Right lobe of liver (tissue), 4 donors: ENCODE results near the gene PGLYRP2.
"Not testable (repeated sequence)": the region's sequence is repeated elsewhere in the genome, so short reads cannot be mapped to it uniquely, and the experiment has no call there.

Source experiments
- POLR2A ChIP-seq: fragments of 450-650 bp; IDR thresholded peaks from one replicate; pipeline ENCODE4 v1.6.1; 2017; ENCODE audit warnings: antibody characterized with exemption, mild to moderate bottlenecking
- TF ChIP-seq, protein P1 (sequence below), 4 donors: fragments of 200-600 bp in 3 of 4; fragments of 450-650 bp in 1 of 4; IDR thresholded peaks; one replicate each; pipeline versions ENCODE4 v1.5.1 to v1.8.0; 2016 to 2022; ENCODE audit warnings: antibody characterized with exemption in 4 of 4, mild to moderate bottlenecking in 2 of 4
- donor health status: DM: no; HTN: no; CAD: no.
- donor health status: DM: no; HTN: no; CAD: no.
- donor health status: DM: no; HTN: yes; CAD: no.

DNA sequence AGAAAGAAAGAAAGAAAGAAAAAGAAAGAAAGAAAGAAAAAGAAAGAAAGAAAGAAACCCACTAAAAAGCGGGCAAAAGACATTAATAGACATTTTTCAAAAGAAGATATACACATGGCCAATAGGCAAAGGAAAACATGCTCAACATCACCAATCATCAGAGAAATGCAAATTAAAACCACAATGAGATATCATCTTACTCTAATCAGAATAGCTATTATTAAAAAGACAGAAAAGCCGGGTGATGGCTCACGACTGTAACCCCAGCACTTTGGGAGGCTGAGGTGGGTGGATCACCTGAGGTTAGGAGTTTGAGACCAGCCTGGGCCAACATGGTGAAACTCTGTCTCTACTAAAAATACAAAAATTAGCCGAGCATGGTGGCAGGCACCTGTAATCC is 5.5 kb downstream of the PGLYRP2 start:
- TF ChIP-seq, protein P1, sequence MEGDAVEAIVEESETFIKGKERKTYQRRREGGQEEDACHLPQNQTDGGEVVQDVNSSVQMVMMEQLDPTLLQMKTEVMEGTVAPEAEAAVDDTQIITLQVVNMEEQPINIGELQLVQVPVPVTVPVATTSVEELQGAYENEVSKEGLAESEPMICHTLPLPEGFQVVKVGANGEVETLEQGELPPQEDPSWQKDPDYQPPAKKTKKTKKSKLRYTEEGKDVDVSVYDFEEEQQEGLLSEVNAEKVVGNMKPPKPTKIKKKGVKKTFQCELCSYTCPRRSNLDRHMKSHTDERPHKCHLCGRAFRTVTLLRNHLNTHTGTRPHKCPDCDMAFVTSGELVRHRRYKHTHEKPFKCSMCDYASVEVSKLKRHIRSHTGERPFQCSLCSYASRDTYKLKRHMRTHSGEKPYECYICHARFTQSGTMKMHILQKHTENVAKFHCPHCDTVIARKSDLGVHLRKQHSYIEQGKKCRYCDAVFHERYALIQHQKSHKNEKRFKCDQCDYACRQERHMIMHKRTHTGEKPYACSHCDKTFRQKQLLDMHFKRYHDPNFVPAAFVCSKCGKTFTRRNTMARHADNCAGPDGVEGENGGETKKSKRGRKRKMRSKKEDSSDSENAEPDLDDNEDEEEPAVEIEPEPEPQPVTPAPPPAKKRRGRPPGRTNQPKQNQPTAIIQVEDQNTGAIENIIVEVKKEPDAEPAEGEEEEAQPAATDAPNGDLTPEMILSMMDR (IDR thresholded peaks at IDR 0.05): not testable (repeated sequence)
- not testable (repeated sequence) for TF ChIP-seq POLR2A
